HG02678 (cell line): ENCODE data around the gene TOX3.

Source experiments
- ATAC-seq: cut with Tn5 transposase; IDR thresholded peaks from one replicate; pipeline ENCODE4 v1.9.1; 2021; ENCODE audit warnings: mild to moderate bottlenecking, moderate library complexity; ENCODE audit not compliant: unreplicated experiment

The TOX3 gene

GRCh38 chr16:52404546-52404945 is 142.4 kb downstream of the TOX3 start:
- ATAC-seq: no peak

- no peak for ATAC-seq
These were observed 147.8 kb downstream of the TOX3 start for GRCh38 chr16:52399116-52399515.

GRCh38 chr16:52398491-52398960 is 148.4 kb downstream of the TOX3 start:
- no peak for ATAC-seq

DNA sequence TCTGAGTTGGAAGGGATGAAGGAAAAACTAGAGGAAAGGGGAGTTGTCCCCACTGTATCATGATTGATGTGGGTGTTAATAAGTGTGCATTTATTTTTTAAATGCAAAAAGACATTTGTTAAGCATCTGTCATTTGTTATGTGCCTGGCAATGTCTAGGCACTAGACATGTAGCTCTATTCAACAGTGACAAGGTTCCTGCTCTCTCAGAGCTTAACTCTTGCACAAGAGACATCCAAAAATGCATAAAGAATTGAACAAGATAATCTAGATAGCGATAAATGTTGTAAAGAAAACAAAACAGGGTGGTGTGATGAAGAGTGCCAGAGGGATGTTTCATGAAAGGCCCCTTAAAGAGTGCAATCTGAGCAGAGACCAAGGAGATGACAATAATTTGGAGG is 148.9 kb downstream of the TOX3 start:
- no peak for ATAC-seq

GRCh38 chr16:52393448-52393847 is 153.5 kb downstream of the TOX3 start:
- ATAC-seq: no peak

DNA sequence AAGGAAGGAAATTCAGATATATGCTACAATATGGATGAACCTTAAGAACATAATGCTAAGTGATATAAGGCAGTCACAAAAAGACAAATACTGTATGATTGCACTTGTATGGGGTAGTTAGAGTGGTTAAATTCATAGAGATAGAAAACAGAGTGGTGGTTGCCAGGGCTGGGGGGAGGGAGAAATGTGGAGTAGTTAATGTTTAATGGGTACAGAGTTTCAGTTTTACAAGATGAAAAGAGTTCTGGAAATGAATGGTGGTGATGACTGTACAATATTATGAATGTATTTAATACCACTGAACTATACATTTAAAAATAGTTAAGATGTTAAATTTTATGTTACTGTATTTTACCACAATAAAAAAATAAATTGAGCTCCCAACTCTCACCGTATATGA is 157.9 kb downstream of the TOX3 start:
- ATAC-seq: no peak
